GM18505 (cell line): Measurements from ENCODE around the gene CENPP.

Source experiments
- ATAC-seq: cut with Tn5 transposase; IDR thresholded peaks from one replicate; pipeline ENCODE4 v1.9.1; 2021; ENCODE audit not compliant: unreplicated experiment
- POLR2A ChIP-seq: IDR thresholded peaks from 4 replicates; pipeline ENCODE4 v1.6.1; 2011; ENCODE audit warnings: borderline replicate concordance; ENCODE audit not compliant: insufficient read depth, insufficient read length; ENCODE audit errors: extremely low read depth

CENPP gene

GRCh38 chr9:92626484-92626883 is 300.7 kb downstream of the CENPP start:
- no peak for ATAC-seq
- TF ChIP-seq POLR2A: no peak

GRCh38 chr9:92627651-92628050 is 301.9 kb downstream of the CENPP start:
- no peak for TF ChIP-seq POLR2A
- no peak for ATAC-seq

- ATAC-seq: no peak
- no peak for TF ChIP-seq POLR2A
Measured at GRCh38 chr9:92631452-92632343, 305.9 kb downstream of the CENPP start.

- no peak for TF ChIP-seq POLR2A
- no peak for ATAC-seq
Measured at GRCh38 chr9:92632641-92633040, 306.9 kb downstream of the CENPP start.

GRCh38 chr9:92633614-92634278 is 308.0 kb downstream of the CENPP start:
- no peak for TF ChIP-seq POLR2A
- ATAC-seq: no peak

- no peak for TF ChIP-seq POLR2A
- ATAC-seq: no peak
Measured at GRCh38 chr9:92634712-92635605, 309.2 kb downstream of the CENPP start.

- no peak for TF ChIP-seq POLR2A
- ATAC-seq: no peak
Measured at GRCh38 chr9:92635760-92636159, 310.0 kb downstream of the CENPP start.

GRCh38 chr9:92636627-92637026 is 310.9 kb downstream of the CENPP start:
- ATAC-seq: no peak

GRCh38 chr9:92637326-92637725 is 311.6 kb downstream of the CENPP start:
- no peak for ATAC-seq
- TF ChIP-seq POLR2A: no peak

More at GRCh38 chr9:92636627-92637026, 310.9 kb downstream of the CENPP start:
- TF ChIP-seq POLR2A: no peak

GRCh38 chr9:92637886-92638620 is 312.3 kb downstream of the CENPP start:
- no peak for ATAC-seq
- no peak for TF ChIP-seq POLR2A

- TF ChIP-seq POLR2A: no peak
- no peak for ATAC-seq
Measured at GRCh38 chr9:92638621-92639101, 312.9 kb downstream of the CENPP start.

GRCh38 chr9:92639124-92639523 is 313.4 kb downstream of the CENPP start:
- ATAC-seq: no peak
- no peak for TF ChIP-seq POLR2A

- TF ChIP-seq POLR2A: no peak
- no peak for ATAC-seq
Measured at GRCh38 chr9:92639791-92640271, 314.1 kb downstream of the CENPP start.
